22Rv1 (cell line): ENCODE measurements around the gene CALHM2.

Experiments used
- CTCF ChIP-seq: fragments of 450-650 bp; IDR thresholded peaks from 2 replicates; pipeline ENCODE4 v1.5.1; 2017; ENCODE audit warnings: mild to moderate bottlenecking
- ZFX ChIP-seq: fragments of 450-650 bp; IDR thresholded peaks from 2 replicates; pipeline ENCODE4 v1.6.1; 2017; ENCODE audit warnings: antibody characterized with exemption, borderline replicate concordance

- no peak for TF ChIP-seq CTCF
- TF ChIP-seq ZFX = no peak
Measured at GRCh38 chr10:103415581-103415980, 36.6 kb downstream of the CALHM2 start.
